IPS DF 19.7 (cell line): Measurements from ENCODE around the gene PTPN13.

Experiments used
- DNase-seq: peaks from one replicate; pipeline ENCODE4 v3.0.0-alpha.2; 2013; ENCODE audit warnings: low read depth, low spot score

The PTPN13 gene

GRCh38 chr4:86818211-86818610 lies 224.1 kb downstream of the PTPN13 start:
- no peak for DNase-seq

GRCh38 chr4:86818841-86819240 lies 224.7 kb downstream of the PTPN13 start:
- DNase-seq: no peak

- DNase-seq: no peak
Measured at GRCh38 chr4:86819561-86819960, 225.4 kb downstream of the PTPN13 start.

- DNase-seq: no peak
Measured at GRCh38 chr4:86821151-86821550, 227.0 kb downstream of the PTPN13 start.

GRCh38 chr4:86822136-86822535 lies 228.0 kb downstream of the PTPN13 start:
- no peak for DNase-seq

- no peak for DNase-seq
Measured at GRCh38 chr4:86825511-86825910, 231.4 kb downstream of the PTPN13 start.

GRCh38 chr4:86831262-86832130 lies 237.4 kb downstream of the PTPN13 start:
- DNase-seq: no peak

GRCh38 chr4:86833615-86834014 lies 239.5 kb downstream of the PTPN13 start:
- DNase-seq: no peak

GRCh38 chr4:86834901-86835300 lies 240.8 kb downstream of the PTPN13 start:
- no peak for DNase-seq

- DNase-seq: no peak
Measured at GRCh38 chr4:86835677-86836076, 241.6 kb downstream of the PTPN13 start.

GRCh38 chr4:86837691-86838503 lies 243.8 kb downstream of the PTPN13 start:
- DNase-seq: no peak

GRCh38 chr4:86840858-86841257 lies 246.7 kb downstream of the PTPN13 start:
- no peak for DNase-seq

- DNase-seq: no peak
Measured at GRCh38 chr4:86841309-86841708, 247.2 kb downstream of the PTPN13 start.

- no peak for DNase-seq
Measured at GRCh38 chr4:86845593-86845992, 251.5 kb downstream of the PTPN13 start.

GRCh38 chr4:86846921-86847320 lies 252.8 kb downstream of the PTPN13 start:
- no peak for DNase-seq

GRCh38 chr4:86847571-86847970 lies 253.5 kb downstream of the PTPN13 start:
- DNase-seq: no peak

- no peak for DNase-seq
Measured at GRCh38 chr4:86848136-86848535, 254.0 kb downstream of the PTPN13 start.

- DNase-seq: no peak
Measured at GRCh38 chr4:86848732-86849619, 254.9 kb downstream of the PTPN13 start, which contains the start of gene SLC10A6. TSS of gene SLC10A6 (minus strand) at chr4:86849384. CDS start at chr4:86849115, 269 bp downstream.

- no peak for DNase-seq
Measured at GRCh38 chr4:86853209-86853608, 259.1 kb downstream of the PTPN13 start.

- DNase-seq: no peak
Measured at GRCh38 chr4:86855572-86855971, 261.5 kb downstream of the PTPN13 start.

GRCh38 chr4:86856896-86857295 lies 262.8 kb downstream of the PTPN13 start:
- DNase-seq: no peak
